Measurements from ENCODE around the gene SMIM35. TPM values are rescaled to one million over a fixed set of nuclear protein-coding genes. Genes with fewer than 3 reads are reported as not detected.

The SMIM35 gene
- polyA plus RNA-seq, 1 of the 3 experiments (the other 2 are of a cell fraction) = not detected

GRCh38 chr11:118050208-118050891 lies 36.4 kb downstream of the SMIM35 start:
- POLR2A ChIA-PET = no interaction called here
- H3K9me3 ChIP-seq = no peaks in the 10 kb centered on the region
- no peaks in the 10 kb centered on the region for H4K20me1 ChIP-seq (ENCODE audit: insufficient read depth)
- H3K4me2 ChIP-seq = no peak overlapping the region
- H3K9ac ChIP-seq = no peak overlapping the region
- H3K27ac ChIP-seq (ENCODE audit: low read depth in 2 of 2, low read length in 1 of 2) = no peak overlapping the region
- 57% methylated on average over 6 of the region's 7 CpGs for WGBS (ENCODE audit: low lambda C conversion rate)
- no peaks in the 10 kb centered on the region for H3F3A ChIP-seq (replicated peaks; ENCODE audit: insufficient read depth)
- no peak for TF ChIP-seq RCOR1 (IDR thresholded peaks at IDR 0.05; ENCODE audit: low read length)
- no peak for TF ChIP-seq CHD2 (IDR thresholded peaks at IDR 0.05; ENCODE audit: low read length, partially characterized antibody)
- TF ChIP-seq ELF1 (IDR thresholded peaks at IDR 0.05) = no peak
- TF ChIP-seq FOSL2 (IDR thresholded peaks at IDR 0.05; ENCODE audit: borderline replicate concordance, low read depth) = no peak
- TF ChIP-seq EP300 (IDR thresholded peaks at IDR 0.05; ENCODE audit: borderline replicate concordance in 1 of 2, low read depth in 1 of 2, low read length in 1 of 2) = no peak
- no peak for TF ChIP-seq MAX (IDR thresholded peaks at IDR 0.05; ENCODE audit: low read depth)
- no peak for TF ChIP-seq NFIC (IDR thresholded peaks at IDR 0.05; ENCODE audit: borderline replicate concordance)
- TF ChIP-seq YY1 (IDR thresholded peaks at IDR 0.05; ENCODE audit: low read depth) = no peak
- TF ChIP-seq TEAD4 (IDR thresholded peaks at IDR 0.05; ENCODE audit: borderline replicate concordance, insufficient read depth) = no peak
- TF ChIP-seq POLR2AphosphoS5 (IDR thresholded peaks at IDR 0.05; ENCODE audit: low read depth, low read length) = no peak
- H3K36me3 ChIP-seq (replicated peaks in 1 of 2; ENCODE audit: control insufficient read depth in 1 of 2, insufficient read depth in 2 of 2, low read length in 1 of 2) = no peaks in the 10 kb centered on the region
- no peaks in the 10 kb centered on the region for H3K9me2 ChIP-seq
- H2AFZ ChIP-seq (ENCODE audit: low read depth) = no peak overlapping the region
- CTCF ChIA-PET = interaction anchor here (0.8 to 10.1 kb wide), 7 partner anchors 56 to 624 kb away, joined by 3 to 173 read pairs (median 4); no protein-coding TSS in a partner anchor
- H3K27me3 ChIP-seq (ENCODE audit: insufficient read depth) = peaks cover 8% of the 10 kb centered on the region; the same call in 1 of the 2 replicates
- no peak for DNase-seq
- no peak overlapping the region for H3K4me3 ChIP-seq (ENCODE audit: low read depth in 2 of 2, low read length in 1 of 2)
- no peaks in the 10 kb centered on the region for H3K79me2 ChIP-seq (ENCODE audit: insufficient read depth)
- H3K4me1 ChIP-seq (ENCODE audit: control insufficient read depth in 1 of 2, insufficient read depth in 2 of 2, low read depth in 1 of 2, low read length in 1 of 2) = no peaks in the 10 kb centered on the region

DNA sequence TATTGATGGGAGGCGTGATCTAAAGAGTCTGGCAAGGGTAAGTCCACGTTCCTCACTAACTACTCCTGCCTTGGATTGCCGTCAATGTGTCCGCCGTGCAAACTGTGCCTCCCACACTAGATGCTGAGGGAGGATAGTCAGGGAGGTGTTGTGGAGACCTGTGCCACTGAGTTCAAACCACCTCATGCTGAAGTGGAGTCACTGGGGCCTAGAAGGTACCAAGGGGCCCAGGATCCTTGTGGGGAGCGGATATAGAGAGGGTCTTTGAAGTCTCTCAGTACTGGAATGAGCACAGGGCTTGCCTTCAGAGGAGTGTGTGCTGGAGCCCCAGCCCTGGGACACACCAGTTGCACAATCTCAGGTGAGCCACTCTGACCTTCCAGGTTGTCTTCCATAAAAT lies 37.0 kb downstream of the SMIM35 start:
- Histone ChIP-seq H3K4me1 (ENCODE audit: control insufficient read depth in 1 of 2, insufficient read depth in 2 of 2, low read depth in 1 of 2, low read length in 1 of 2) (no peaks in the 10 kb centered on the region), H4K20me1 (ENCODE audit: insufficient read depth) (no peaks in the 10 kb centered on the region), H3K9ac (no peak overlapping the region), H3K27me3 (ENCODE audit: insufficient read depth) (peaks cover 8% of the 10 kb centered on the region; the same call in 1 of the 2 replicates), H3K4me2 (no peak overlapping the region), H3F3A (replicated peaks; ENCODE audit: insufficient read depth) (no peaks in the 10 kb centered on the region), H2AFZ (ENCODE audit: low read depth) (no peak overlapping the region), H3K27ac (ENCODE audit: low read depth in 2 of 2, low read length in 1 of 2) (no peak overlapping the region), H3K79me2 (ENCODE audit: insufficient read depth) (no peaks in the 10 kb centered on the region), H3K9me3 (no peaks in the 10 kb centered on the region), H3K9me2 (no peaks in the 10 kb centered on the region), H3K36me3 (replicated peaks in 1 of 2; ENCODE audit: control insufficient read depth in 1 of 2, insufficient read depth in 2 of 2, low read length in 1 of 2) (no peaks in the 10 kb centered on the region), H3K4me3 (ENCODE audit: low read depth in 2 of 2, low read length in 1 of 2) (no peak overlapping the region)
- DNase-seq = no peak
- TF ChIP-seq RCOR1 (IDR thresholded peaks at IDR 0.05; ENCODE audit: low read length) (no peak), TCF12 (IDR thresholded peaks at IDR 0.05) (no peak), CTCF (IDR thresholded peaks at IDR 0.05) (no peak), RFX5 (IDR thresholded peaks at IDR 0.05; ENCODE audit: low read length) (no peak), MEF2A (IDR thresholded peaks at IDR 0.05; ENCODE audit: borderline replicate concordance, low read depth) (no peak), MXI1 (IDR thresholded peaks at IDR 0.05; ENCODE audit: low read depth, low read length) (no peak), EZH2phosphoT487 (IDR thresholded peaks at IDR 0.05; ENCODE audit: borderline replicate concordance, low read depth) (no peak), POLR2AphosphoS5 (IDR thresholded peaks at IDR 0.05; ENCODE audit: low read depth, low read length) (no peak), TEAD4 (IDR thresholded peaks at IDR 0.05; ENCODE audit: borderline replicate concordance, insufficient read depth) (no peak), NRF1 (IDR thresholded peaks at IDR 0.05; ENCODE audit: low read depth, low read length) (no peak)
- ChIA-PET CTCF (interaction anchor here (0.8 to 10.1 kb wide), 6 partner anchors 56 to 623 kb away, joined by 3 to 173 read pairs (median 8); no protein-coding TSS in a partner anchor), POLR2A (no interaction called here)
- WGBS (ENCODE audit: low lambda C conversion rate) = 70% methylated on average over 5 of the region's 6 CpGs

All from SK-N-SH (cell line).